WTC11 (cell line): ENCODE results near the gene VWA2. TPM values are rescaled to one million over a fixed set of nuclear protein-coding genes. Genes with fewer than 3 reads are reported as not detected.

ENCODE experiments used
- ATAC-seq: fragments of 200-7000 bp; cut with Tn5 transposase; 2 replicates; pipeline ENCODE4 v1.10.0; 2021; ENCODE audit warnings: mild to moderate bottlenecking, moderate library complexity
- CTCF ChIA-PET: fragments of 300-600 bp; sonication (Branson Sonifier 250); formaldehyde crosslinking; loops from one replicate; lab custom pipeline; 2021; ENCODE audit warnings: antibody characterized with exemption; lab: Charles Lee
- POLR2A ChIA-PET: fragments of 350-600 bp; sonication (Branson Sonifier 250); formaldehyde crosslinking; loops from one replicate; lab custom pipeline; 2021; ENCODE audit warnings: antibody characterized with exemption; lab: Charles Lee
- DNase-seq: peaks from one replicate; pipeline ENCODE4 v3.0.0; 2021; ENCODE audit warnings: low spot score
- H3K27ac Mint-ChIP-seq: 2 replicates; pipeline ENCODE4 v1.8.0; 2021; ENCODE audit warnings: mixed read lengths
- H3K27me3 Mint-ChIP-seq: 2 replicates; pipeline ENCODE4 v1.8.0; 2021; ENCODE audit warnings: low read depth, mild to moderate bottlenecking, moderate library complexity, mixed read lengths
- H3K36me3 Mint-ChIP-seq: 2 replicates; pipeline ENCODE4 v1.8.0; 2021; ENCODE audit warnings: mixed read lengths
- H3K4me1 Mint-ChIP-seq: 2 replicates; pipeline ENCODE4 v1.8.0; 2022; ENCODE audit warnings: mixed read lengths
- H3K4me3 Mint-ChIP-seq: 2 replicates; pipeline ENCODE4 v1.8.0; 2021; ENCODE audit warnings: mild to moderate bottlenecking, moderate library complexity, mixed read lengths
- H3K9me3 Mint-ChIP-seq: 2 replicates; pipeline ENCODE4 v1.8.0; 2021; ENCODE audit warnings: mixed read lengths
- MXD4 ChIP-seq: fragments of 250-450 bp; sonication (Bioruptor Pico); IDR thresholded peaks from 2 replicates; pipeline ENCODE4 v1.8.0; 2021; ENCODE audit warnings: mild to moderate bottlenecking, moderate library complexity, borderline replicate concordance
- SMAD3 ChIP-seq: sonication (generic); formaldehyde crosslinking; IDR thresholded peaks from 2 replicates; pipeline ENCODE4 v1.8.0; 2022; ENCODE audit warnings: missing genetic modification reagents, mild to moderate bottlenecking, borderline replicate concordance
- TEAD1 ChIP-seq: sonication (generic); formaldehyde crosslinking; IDR thresholded peaks from 2 replicates; pipeline ENCODE4 v1.8.0; 2022; ENCODE audit warnings: mild to moderate bottlenecking, missing genetic modification reagents
- ZNF138 ChIP-seq: sonication (generic); formaldehyde crosslinking; conservative IDR thresholded peaks from 2 replicates; pipeline ENCODE4 v1.8.1; 2022; ENCODE audit warnings: mild to moderate bottlenecking, moderate library complexity, missing genetic modification reagents
- ZNF219 ChIP-seq: sonication (generic); formaldehyde crosslinking; IDR thresholded peaks from 2 replicates; pipeline ENCODE4 v1.8.0; 2023; ENCODE audit warnings: missing genetic modification reagents, mild to moderate bottlenecking, borderline replicate concordance
- ZNF263 ChIP-seq: sonication (generic); formaldehyde crosslinking; IDR thresholded peaks from 2 replicates; pipeline ENCODE4 v1.8.1; 2022; ENCODE audit warnings: low read depth, mild to moderate bottlenecking, moderate library complexity, missing genetic modification reagents
- total RNA-seq: library from RNA; stranded (reverse); gene quantifications from 3 replicates; pipeline ENCODE4 v1.2.3, GENCODE V29; 2021
- TF ChIP-seq, protein P1 (sequence below): fragments of 250-450 bp; sonication (Bioruptor Pico); IDR thresholded peaks from 2 replicates; pipeline ENCODE4 v1.9.0; 2021; ENCODE audit warnings: mild to moderate bottlenecking, borderline replicate concordance
- TF ChIP-seq, protein P2 (sequence below): sonication (generic); formaldehyde crosslinking; IDR thresholded peaks from 2 replicates; pipeline ENCODE4 v1.8.1; 2022; ENCODE audit warnings: low read depth, missing genetic modification reagents, borderline replicate concordance
- TF ChIP-seq, protein P3 (sequence below): sonication (generic); formaldehyde crosslinking; IDR thresholded peaks from 2 replicates; pipeline ENCODE4 v1.8.1; 2022; ENCODE audit warnings: mild to moderate bottlenecking, missing genetic modification reagents, moderate library complexity, borderline replicate concordance
- TF ChIP-seq, protein P4 (sequence below): sonication (generic); formaldehyde crosslinking; IDR thresholded peaks from 2 replicates; pipeline ENCODE4 v1.8.1; 2023; ENCODE audit warnings: mild to moderate bottlenecking, missing genetic modification reagents, moderate library complexity
- TF ChIP-seq, protein P5 (sequence below): sonication (generic); formaldehyde crosslinking; IDR thresholded peaks from 2 replicates; pipeline ENCODE4 v1.8.1; 2022; ENCODE audit warnings: missing genetic modification reagents, borderline replicate concordance
- TF ChIP-seq, protein P6 (sequence below): sonication (generic); formaldehyde crosslinking; IDR thresholded peaks from 2 replicates; pipeline ENCODE4 v1.8.0; 2022; ENCODE audit warnings: mild to moderate bottlenecking, missing genetic modification reagents
- TF ChIP-seq, protein P7 (sequence below): sonication (generic); formaldehyde crosslinking; IDR thresholded peaks from 2 replicates; pipeline ENCODE4 v1.8.1; 2022; ENCODE audit warnings: mild to moderate bottlenecking, moderate library complexity, missing genetic modification reagents
- TF ChIP-seq, protein P8 (sequence below): fragments of 250-450 bp; sonication (Bioruptor Pico); IDR thresholded peaks from 2 replicates; pipeline ENCODE4 v1.9.0; 2021; ENCODE audit warnings: mild to moderate bottlenecking

The VWA2 gene
- total RNA-seq, 1 experiment from 2014 or later = 2.1 TPM

DNA sequence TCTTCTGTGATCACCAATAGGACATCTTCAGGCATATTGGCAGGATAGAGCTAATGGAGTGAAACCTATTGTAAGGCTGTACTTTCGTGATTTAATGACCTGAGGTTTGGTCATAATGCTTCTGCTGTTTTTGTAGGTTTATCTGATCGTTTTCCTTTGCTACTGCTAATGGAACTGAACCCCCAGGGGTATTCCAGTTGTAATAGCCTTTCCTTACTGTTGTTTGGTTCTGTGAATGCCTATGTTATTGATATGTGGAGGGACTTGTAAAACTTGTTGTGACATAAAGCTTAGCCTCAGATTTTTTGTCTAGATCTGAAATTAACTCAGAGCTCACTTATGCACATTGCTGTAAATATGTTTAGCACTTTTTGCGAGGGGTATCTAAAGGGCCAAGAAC, 10.9 kb upstream of the VWA2 start:
- Mint-ChIP-seq H3K9me3 (no peaks in the 10 kb centered on the region), H3K4me3 (no peak overlapping the region), H3K36me3 (no peaks in the 10 kb centered on the region), H3K27ac (no peak overlapping the region), H3K27me3 (no peaks in the 10 kb centered on the region), H3K4me1 (no peaks in the 10 kb centered on the region)
- DNase-seq (no peak), ATAC-seq (no peak)
- CTCF ChIA-PET = no interaction called here
- TF ChIP-seq, protein P1, sequence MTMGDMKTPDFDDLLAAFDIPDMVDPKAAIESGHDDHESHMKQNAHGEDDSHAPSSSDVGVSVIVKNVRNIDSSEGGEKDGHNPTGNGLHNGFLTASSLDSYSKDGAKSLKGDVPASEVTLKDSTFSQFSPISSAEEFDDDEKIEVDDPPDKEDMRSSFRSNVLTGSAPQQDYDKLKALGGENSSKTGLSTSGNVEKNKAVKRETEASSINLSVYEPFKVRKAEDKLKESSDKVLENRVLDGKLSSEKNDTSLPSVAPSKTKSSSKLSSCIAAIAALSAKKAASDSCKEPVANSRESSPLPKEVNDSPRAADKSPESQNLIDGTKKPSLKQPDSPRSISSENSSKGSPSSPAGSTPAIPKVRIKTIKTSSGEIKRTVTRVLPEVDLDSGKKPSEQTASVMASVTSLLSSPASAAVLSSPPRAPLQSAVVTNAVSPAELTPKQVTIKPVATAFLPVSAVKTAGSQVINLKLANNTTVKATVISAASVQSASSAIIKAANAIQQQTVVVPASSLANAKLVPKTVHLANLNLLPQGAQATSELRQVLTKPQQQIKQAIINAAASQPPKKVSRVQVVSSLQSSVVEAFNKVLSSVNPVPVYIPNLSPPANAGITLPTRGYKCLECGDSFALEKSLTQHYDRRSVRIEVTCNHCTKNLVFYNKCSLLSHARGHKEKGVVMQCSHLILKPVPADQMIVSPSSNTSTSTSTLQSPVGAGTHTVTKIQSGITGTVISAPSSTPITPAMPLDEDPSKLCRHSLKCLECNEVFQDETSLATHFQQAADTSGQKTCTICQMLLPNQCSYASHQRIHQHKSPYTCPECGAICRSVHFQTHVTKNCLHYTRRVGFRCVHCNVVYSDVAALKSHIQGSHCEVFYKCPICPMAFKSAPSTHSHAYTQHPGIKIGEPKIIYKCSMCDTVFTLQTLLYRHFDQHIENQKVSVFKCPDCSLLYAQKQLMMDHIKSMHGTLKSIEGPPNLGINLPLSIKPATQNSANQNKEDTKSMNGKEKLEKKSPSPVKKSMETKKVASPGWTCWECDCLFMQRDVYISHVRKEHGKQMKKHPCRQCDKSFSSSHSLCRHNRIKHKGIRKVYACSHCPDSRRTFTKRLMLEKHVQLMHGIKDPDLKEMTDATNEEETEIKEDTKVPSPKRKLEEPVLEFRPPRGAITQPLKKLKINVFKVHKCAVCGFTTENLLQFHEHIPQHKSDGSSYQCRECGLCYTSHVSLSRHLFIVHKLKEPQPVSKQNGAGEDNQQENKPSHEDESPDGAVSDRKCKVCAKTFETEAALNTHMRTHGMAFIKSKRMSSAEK (CRISPR knock-in tag) = no peak
- TF ChIP-seq ZNF263 (CRISPR knock-in tag) (no peak), ZNF219 (CRISPR knock-in tag) (no peak), ZNF138 (CRISPR knock-in tag) (no peak)
- TF ChIP-seq, protein P2, sequence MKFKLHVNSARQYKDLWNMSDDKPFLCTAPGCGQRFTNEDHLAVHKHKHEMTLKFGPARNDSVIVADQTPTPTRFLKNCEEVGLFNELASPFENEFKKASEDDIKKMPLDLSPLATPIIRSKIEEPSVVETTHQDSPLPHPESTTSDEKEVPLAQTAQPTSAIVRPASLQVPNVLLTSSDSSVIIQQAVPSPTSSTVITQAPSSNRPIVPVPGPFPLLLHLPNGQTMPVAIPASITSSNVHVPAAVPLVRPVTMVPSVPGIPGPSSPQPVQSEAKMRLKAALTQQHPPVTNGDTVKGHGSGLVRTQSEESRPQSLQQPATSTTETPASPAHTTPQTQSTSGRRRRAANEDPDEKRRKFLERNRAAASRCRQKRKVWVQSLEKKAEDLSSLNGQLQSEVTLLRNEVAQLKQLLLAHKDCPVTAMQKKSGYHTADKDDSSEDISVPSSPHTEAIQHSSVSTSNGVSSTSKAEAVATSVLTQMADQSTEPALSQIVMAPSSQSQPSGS (CRISPR knock-in tag) = no peak
- TF ChIP-seq, protein P3, sequence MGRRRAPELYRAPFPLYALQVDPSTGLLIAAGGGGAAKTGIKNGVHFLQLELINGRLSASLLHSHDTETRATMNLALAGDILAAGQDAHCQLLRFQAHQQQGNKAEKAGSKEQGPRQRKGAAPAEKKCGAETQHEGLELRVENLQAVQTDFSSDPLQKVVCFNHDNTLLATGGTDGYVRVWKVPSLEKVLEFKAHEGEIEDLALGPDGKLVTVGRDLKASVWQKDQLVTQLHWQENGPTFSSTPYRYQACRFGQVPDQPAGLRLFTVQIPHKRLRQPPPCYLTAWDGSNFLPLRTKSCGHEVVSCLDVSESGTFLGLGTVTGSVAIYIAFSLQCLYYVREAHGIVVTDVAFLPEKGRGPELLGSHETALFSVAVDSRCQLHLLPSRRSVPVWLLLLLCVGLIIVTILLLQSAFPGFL = no peak
- TF ChIP-seq, protein P4, sequence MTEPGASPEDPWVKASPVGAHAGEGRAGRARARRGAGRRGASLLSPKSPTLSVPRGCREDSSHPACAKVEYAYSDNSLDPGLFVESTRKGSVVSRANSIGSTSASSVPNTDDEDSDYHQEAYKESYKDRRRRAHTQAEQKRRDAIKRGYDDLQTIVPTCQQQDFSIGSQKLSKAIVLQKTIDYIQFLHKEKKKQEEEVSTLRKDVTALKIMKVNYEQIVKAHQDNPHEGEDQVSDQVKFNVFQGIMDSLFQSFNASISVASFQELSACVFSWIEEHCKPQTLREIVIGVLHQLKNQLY = no peak
- POLR2A ChIA-PET = no interaction called here

DNA sequence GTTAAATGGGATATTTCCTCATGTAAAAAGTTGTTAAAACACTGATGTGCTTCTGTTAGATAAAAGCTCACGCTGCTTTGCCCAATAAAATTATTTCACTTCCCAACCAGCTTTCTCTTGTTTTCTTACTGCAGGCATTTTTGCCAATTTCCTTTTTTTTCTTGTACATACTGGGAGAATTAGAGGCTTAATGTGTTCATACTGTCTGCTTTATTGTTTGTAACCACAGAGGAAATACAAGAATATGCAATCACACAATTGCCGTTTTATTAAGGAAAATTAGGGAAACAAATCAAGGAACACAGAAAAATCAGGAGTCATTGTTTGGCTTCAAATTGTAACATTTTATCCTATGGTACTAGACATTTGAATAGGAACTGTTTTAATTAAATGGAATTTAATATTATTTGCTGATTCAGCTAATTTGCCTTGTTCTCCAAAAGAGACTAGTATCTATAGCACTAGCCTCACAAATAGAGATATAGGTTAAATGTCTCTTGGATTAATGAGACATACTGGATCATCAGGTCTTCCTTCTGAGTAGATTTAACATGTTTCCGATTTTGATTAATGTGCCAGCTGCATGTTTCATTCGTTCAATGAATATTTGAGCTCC, 6.4 kb upstream of the VWA2 start:
- Mint-ChIP-seq H3K27ac (no peak overlapping the region), H3K36me3 (no peaks in the 10 kb centered on the region), H3K9me3 (no peaks in the 10 kb centered on the region), H3K4me3 (no peak overlapping the region), H3K27me3 (peaks cover 3% of the 10 kb centered on the region), H3K4me1 (no peaks in the 10 kb centered on the region)
- DNase-seq = no peak
- TF ChIP-seq, protein P5, sequence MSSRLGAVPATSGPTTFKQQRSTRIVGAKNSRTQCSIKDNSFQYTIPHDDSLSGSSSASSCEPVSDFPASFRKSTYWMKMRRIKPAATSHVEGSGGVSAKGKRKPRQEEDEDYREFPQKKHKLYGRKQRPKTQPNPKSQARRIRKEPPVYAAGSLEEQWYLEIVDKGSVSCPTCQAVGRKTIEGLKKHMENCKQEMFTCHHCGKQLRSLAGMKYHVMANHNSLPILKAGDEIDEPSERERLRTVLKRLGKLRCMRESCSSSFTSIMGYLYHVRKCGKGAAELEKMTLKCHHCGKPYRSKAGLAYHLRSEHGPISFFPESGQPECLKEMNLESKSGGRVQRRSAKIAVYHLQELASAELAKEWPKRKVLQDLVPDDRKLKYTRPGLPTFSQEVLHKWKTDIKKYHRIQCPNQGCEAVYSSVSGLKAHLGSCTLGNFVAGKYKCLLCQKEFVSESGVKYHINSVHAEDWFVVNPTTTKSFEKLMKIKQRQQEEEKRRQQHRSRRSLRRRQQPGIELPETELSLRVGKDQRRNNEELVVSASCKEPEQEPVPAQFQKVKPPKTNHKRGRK (CRISPR knock-in tag) = no peak
- TF ChIP-seq MXD4 (CRISPR knock-in tag) (no peak), SMAD3 (CRISPR knock-in tag) (no peak), TEAD1 (no peak)
- TF ChIP-seq, protein P6, sequence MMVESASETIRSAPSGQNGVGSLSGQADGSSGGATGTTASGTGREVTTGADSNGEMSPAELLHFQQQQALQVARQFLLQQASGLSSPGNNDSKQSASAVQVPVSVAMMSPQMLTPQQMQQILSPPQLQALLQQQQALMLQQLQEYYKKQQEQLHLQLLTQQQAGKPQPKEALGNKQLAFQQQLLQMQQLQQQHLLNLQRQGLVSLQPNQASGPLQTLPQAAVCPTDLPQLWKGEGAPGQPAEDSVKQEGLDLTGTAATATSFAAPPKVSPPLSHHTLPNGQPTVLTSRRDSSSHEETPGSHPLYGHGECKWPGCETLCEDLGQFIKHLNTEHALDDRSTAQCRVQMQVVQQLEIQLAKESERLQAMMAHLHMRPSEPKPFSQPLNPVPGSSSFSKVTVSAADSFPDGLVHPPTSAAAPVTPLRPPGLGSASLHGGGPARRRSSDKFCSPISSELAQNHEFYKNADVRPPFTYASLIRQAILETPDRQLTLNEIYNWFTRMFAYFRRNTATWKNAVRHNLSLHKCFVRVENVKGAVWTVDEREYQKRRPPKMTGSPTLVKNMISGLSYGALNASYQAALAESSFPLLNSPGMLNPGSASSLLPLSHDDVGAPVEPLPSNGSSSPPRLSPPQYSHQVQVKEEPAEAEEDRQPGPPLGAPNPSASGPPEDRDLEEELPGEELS (CRISPR knock-in tag) = no peak
- TF ChIP-seq, protein P7, sequence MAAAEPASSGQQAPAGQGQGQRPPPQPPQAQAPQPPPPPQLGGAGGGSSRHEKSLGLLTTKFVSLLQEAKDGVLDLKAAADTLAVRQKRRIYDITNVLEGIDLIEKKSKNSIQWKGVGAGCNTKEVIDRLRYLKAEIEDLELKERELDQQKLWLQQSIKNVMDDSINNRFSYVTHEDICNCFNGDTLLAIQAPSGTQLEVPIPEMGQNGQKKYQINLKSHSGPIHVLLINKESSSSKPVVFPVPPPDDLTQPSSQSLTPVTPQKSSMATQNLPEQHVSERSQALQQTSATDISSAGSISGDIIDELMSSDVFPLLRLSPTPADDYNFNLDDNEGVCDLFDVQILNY (CRISPR knock-in tag) = no peak
- TF ChIP-seq, protein P8, sequence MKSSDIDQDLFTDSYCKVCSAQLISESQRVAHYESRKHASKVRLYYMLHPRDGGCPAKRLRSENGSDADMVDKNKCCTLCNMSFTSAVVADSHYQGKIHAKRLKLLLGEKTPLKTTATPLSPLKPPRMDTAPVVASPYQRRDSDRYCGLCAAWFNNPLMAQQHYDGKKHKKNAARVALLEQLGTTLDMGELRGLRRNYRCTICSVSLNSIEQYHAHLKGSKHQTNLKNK = no peak
- ChIA-PET CTCF (no interaction called here), POLR2A (interaction anchor here (0.9 kb wide), 1 partner anchor 36 kb away, joined by 3 read pairs; no protein-coding TSS in a partner anchor)
- ATAC-seq = no peak
